Neural progenitor cell (in vitro differentiated cells): ENCODE data around the gene NUCB1. TPM values are rescaled to one million over a fixed set of nuclear protein-coding genes. Genes with fewer than 3 reads are reported as not detected.

Source experiments
- DNase-seq: peaks from one replicate; pipeline ENCODE4 v3.0.0-alpha.2; 2016; ENCODE audit warnings: low spot score
- H2AFZ ChIP-seq: fragments of 200-600 bp; sonication (generic); replicated peaks from 2 replicates; pipeline ENCODE4 v1.6.1; 2016; ENCODE audit warnings: antibody characterized with exemption
- H3F3A ChIP-seq: fragments of 200-600 bp; sonication (generic); 2 replicates; pipeline ENCODE4 v1.6.1; 2016; ENCODE audit warnings: antibody characterized with exemption, low read depth
- H3K27ac ChIP-seq: fragments of 200-600 bp; sonication (generic); 2 replicates; pipeline ENCODE4 v1.5.1; 2016; ENCODE audit warnings: mild to moderate bottlenecking
- H3K27me3 ChIP-seq: fragments of 200-600 bp; sonication (generic); 2 replicates; pipeline ENCODE4 v1.6.1; 2016; ENCODE audit warnings: mild to moderate bottlenecking, moderate library complexity
- H3K36me3 ChIP-seq: fragments of 200-600 bp; sonication (generic); 2 replicates; pipeline ENCODE4 v1.5.1; 2016
- H3K4me1 ChIP-seq: fragments of 200-600 bp; sonication (generic); 2 replicates; pipeline ENCODE4 v1.6.1; 2016; ENCODE audit warnings: mixed run types
- H3K4me2 ChIP-seq: fragments of 200-600 bp; sonication (generic); 2 replicates; pipeline ENCODE4 v1.6.1; 2016
- H3K4me3 ChIP-seq: fragments of 200-600 bp; sonication (generic); 2 replicates; pipeline ENCODE4 v1.5.1; 2016
- H3K79me2 ChIP-seq: fragments of 200-600 bp; sonication (generic); 2 replicates; pipeline ENCODE4 v1.6.1; 2016; ENCODE audit warnings: low read depth
- H3K9ac ChIP-seq: fragments of 200-600 bp; sonication (generic); 2 replicates; pipeline ENCODE4 v1.6.1; 2016
- H3K9me3 ChIP-seq: fragments of 200-600 bp; sonication (generic); 2 replicates; pipeline ENCODE4 v1.5.1; 2016; ENCODE audit warnings: low read depth
- H4K20me1 ChIP-seq: fragments of 200-600 bp; sonication (generic); 2 replicates; pipeline ENCODE4 v1.6.1; 2016; ENCODE audit warnings: low read depth
- H3K27ac Mint-ChIP-seq: 3 replicates; pipeline ENCODE4 v1.8.0; 2021; ENCODE audit warnings: mixed read lengths
- H3K27me3 Mint-ChIP-seq: 2 replicates; pipeline ENCODE4 v1.8.0; 2022; ENCODE audit warnings: low read depth, mild to moderate bottlenecking, inconsistent platforms, moderate library complexity, mixed read lengths; ENCODE audit not compliant: insufficient read depth
- H3K36me3 Mint-ChIP-seq: 3 replicates; pipeline ENCODE4 v1.8.0; 2021; ENCODE audit warnings: mixed read lengths
- H3K4me1 Mint-ChIP-seq: 3 replicates; pipeline ENCODE4 v1.8.0; 2021; ENCODE audit warnings: mixed read lengths
- H3K4me3 Mint-ChIP-seq: 3 replicates; pipeline ENCODE4 v1.8.0; 2021; ENCODE audit warnings: mild to moderate bottlenecking, moderate library complexity, mixed read lengths
- H3K9me3 Mint-ChIP-seq: 3 replicates; pipeline ENCODE4 v1.8.0; 2020; ENCODE audit warnings: mixed read lengths
- CTCF ChIP-seq: fragments of 200-600 bp; sonication (generic); IDR thresholded peaks from 2 replicates; pipeline ENCODE4 v1.5.1; 2017; ENCODE audit warnings: antibody characterized with exemption, mild to moderate bottlenecking
- EZH2 ChIP-seq: fragments of 200-600 bp; sonication (generic); IDR thresholded peaks from 2 replicates; pipeline ENCODE4 v1.6.1; 2017; ENCODE audit warnings: antibody characterized with exemption, mild to moderate bottlenecking, moderate library complexity
- EZH2phosphoT487 ChIP-seq: fragments of 200-600 bp; sonication (generic); IDR thresholded peaks from 2 replicates; pipeline ENCODE4 v1.6.1; 2017; ENCODE audit warnings: antibody characterized with exemption
- total RNA-seq: library from RNA; depleted of rRNA; stranded (reverse); fragments of >200 nt; gene quantifications from 2 replicates; pipeline ENCODE4 v1.2.3, GENCODE V29; 2015; ENCODE audit warnings: low replicate concordance

Gene NUCB1
- total RNA-seq, 1 donor from 2014 or later, result 73.5 TPM

DNA sequence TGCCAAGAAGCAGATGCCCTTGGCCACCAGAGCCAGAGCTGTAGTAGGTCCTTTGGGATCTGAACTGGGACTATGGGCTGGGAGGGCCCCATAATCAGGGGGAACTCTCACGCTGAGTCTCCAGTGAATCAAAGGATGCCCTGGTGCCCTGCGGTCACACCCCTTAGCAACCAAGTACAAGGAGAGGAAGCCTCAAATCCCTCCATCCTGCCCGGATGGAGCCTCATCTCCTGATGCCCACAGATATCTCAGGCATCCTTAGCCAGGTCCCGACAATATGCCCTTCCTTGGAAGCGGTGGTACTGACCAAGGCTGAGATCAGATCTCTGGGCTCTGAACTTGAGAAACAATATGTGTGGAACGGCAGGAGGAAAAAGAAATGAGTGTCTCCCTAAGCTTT lies 33.4 kb upstream of the NUCB1 start:
- Histone ChIP-seq H3K27ac (no peak overlapping the region), H4K20me1 (no peaks in the 10 kb centered on the region), H3F3A (peaks cover 17% of the 10 kb centered on the region), H3K4me1 (peaks cover 23% of the 10 kb centered on the region), H3K79me2 (no peaks in the 10 kb centered on the region), H3K4me2 (no peak overlapping the region), H3K9me3 (no peaks in the 10 kb centered on the region), H2AFZ (no peak overlapping the region), H3K36me3 (no peaks in the 10 kb centered on the region), H3K27me3 (no peaks in the 10 kb centered on the region), H3K4me3 (no peak overlapping the region), H3K9ac (no peak overlapping the region)
- TF ChIP-seq EZH2phosphoT487 (no peak), EZH2 (no peak)
- peaks cover 12% of the 10 kb centered on the region for H3K36me3 Mint-ChIP-seq
- H3K27me3 Mint-ChIP-seq, result no peaks in the 10 kb centered on the region
- DNase-seq, result no peak
- H3K4me3 Mint-ChIP-seq, result peak overlapping the region; percentile 73
- H3K9me3 Mint-ChIP-seq, result no peaks in the 10 kb centered on the region
- peak overlapping the region; percentile 89 for H3K27ac Mint-ChIP-seq
- H3K4me1 Mint-ChIP-seq, result peaks cover 35% of the 10 kb centered on the region

GRCh38 chr19:48867123-48867745 lies 32.9 kb upstream of the NUCB1 start:
- DNase-seq, result no peak
- TF ChIP-seq EZH2 (no peak), CTCF (no peak), EZH2phosphoT487 (no peak)
- Mint-ChIP-seq H3K4me1 (peaks cover 36% of the 10 kb centered on the region), H3K36me3 (peaks cover 12% of the 10 kb centered on the region), H3K27ac (peak overlapping the region; percentile 89), H3K9me3 (no peaks in the 10 kb centered on the region), H3K27me3 (peaks cover 3% of the 10 kb centered on the region), H3K4me3 (peak overlapping the region; percentile 73)
- Histone ChIP-seq H3K79me2 (no peaks in the 10 kb centered on the region), H3K27ac (no peak overlapping the region), H2AFZ (no peak overlapping the region), H3K9ac (no peak overlapping the region), H3K36me3 (no peaks in the 10 kb centered on the region), H3K4me1 (peaks cover 23% of the 10 kb centered on the region), H3K27me3 (no peaks in the 10 kb centered on the region), H4K20me1 (no peaks in the 10 kb centered on the region), H3K4me3 (no peak overlapping the region), H3K9me3 (no peaks in the 10 kb centered on the region), H3F3A (peaks cover 17% of the 10 kb centered on the region), H3K4me2 (peak overlapping the region; percentile 72)

GRCh38 chr19:48867746-48868113 lies 32.4 kb upstream of the NUCB1 start:
- Histone ChIP-seq H3F3A (peaks cover 17% of the 10 kb centered on the region), H2AFZ (peak overlapping the region; percentile 99), H3K36me3 (no peaks in the 10 kb centered on the region), H3K27me3 (no peaks in the 10 kb centered on the region), H3K4me3 (peak overlapping the region; percentile 28), H3K9me3 (no peaks in the 10 kb centered on the region), H3K4me1 (peaks cover 23% of the 10 kb centered on the region), H4K20me1 (no peaks in the 10 kb centered on the region), H3K4me2 (peak overlapping the region; percentile 72), H3K79me2 (peaks cover 4% of the 10 kb centered on the region), H3K27ac (no peak overlapping the region), H3K9ac (no peak overlapping the region)
- Mint-ChIP-seq H3K27me3 (peaks cover 8% of the 10 kb centered on the region), H3K36me3 (peaks cover 12% of the 10 kb centered on the region), H3K4me3 (peak overlapping the region; percentile 73), H3K27ac (peak overlapping the region; percentile 89), H3K9me3 (no peaks in the 10 kb centered on the region), H3K4me1 (peaks cover 38% of the 10 kb centered on the region)
- TF ChIP-seq CTCF (no peak), EZH2 (no peak), EZH2phosphoT487 (no peak)
- DNase-seq, result peak; percentile 6

- no peaks in the 10 kb centered on the region for H3K36me3 ChIP-seq
- Mint-ChIP-seq H3K4me3 (peak within 1 kb of the TSS; percentile 73), H3K27ac (peak within 1 kb of the TSS; percentile 89), H3K36me3 (peaks cover 13% of the 10 kb centered on the region), H3K9me3 (no peaks in the 10 kb centered on the region), H3K4me1 (peaks cover 42% of the 10 kb centered on the region), H3K27me3 (peaks cover 9% of the 10 kb centered on the region)
- H3K9me3 ChIP-seq, result no peaks in the 10 kb centered on the region
- peak within 1 kb of the TSS; percentile 28 for H3K4me3 ChIP-seq
- DNase-seq, result peak; percentile 33
- H3K27me3 ChIP-seq, result no peaks in the 10 kb centered on the region
- H2AFZ ChIP-seq, result peak within 1 kb of the TSS; percentile 99
- TF ChIP-seq EZH2phosphoT487 (no peak), CTCF (no peak), EZH2 (no peak)
- peak within 1 kb of the TSS; percentile 72 for H3K4me2 ChIP-seq
- H3K79me2 ChIP-seq, result peaks cover 10% of the 10 kb centered on the region
- peaks cover 23% of the 10 kb centered on the region for H3K4me1 ChIP-seq
- peak within 1 kb of the TSS; percentile 8 for H3K27ac ChIP-seq
- H3F3A ChIP-seq, result peaks cover 17% of the 10 kb centered on the region
- peak within 1 kb of the TSS; percentile 35 for H3K9ac ChIP-seq
- H4K20me1 ChIP-seq, result peaks cover 3% of the 10 kb centered on the region
Observed at GRCh38 chr19:48868114-48868886, 31.8 kb upstream of the NUCB1 start, which contains the start of gene PLEKHA4. TSS of gene PLEKHA4 (minus strand) at chr19:48868617. CDS start at chr19:48867620, 997 bp downstream.
